Kidney (tissue), 14 donors: Measurements from ENCODE around the gene OXSR1. TPM values are rescaled to one million over a fixed set of nuclear protein-coding genes. Genes with fewer than 3 reads are reported as not detected.

Source experiments
- DNase-seq, 5 donors: peaks; one replicate each; pipeline ENCODE4 v3.0.0-alpha.2; 2013 to 2020
- FAIRE-seq: peaks from 2 replicates; lab custom pipeline; 2012; peaks lifted over from hg19 to GRCh38; lab: Jason Lieb, UNC
- H3K27ac ChIP-seq, 2 donors: one replicate each; pipeline ENCODE4 v1.7.0; 2013; ENCODE audit warnings: low read depth in 2 of 2, low read length in 2 of 2, inconsistent platforms in 1 of 2
- H3K27me3 ChIP-seq: one replicate; pipeline ENCODE4 v1.7.1; 2013; ENCODE audit warnings: low read length, inconsistent platforms; ENCODE audit not compliant: control insufficient read depth, insufficient read depth
- H3K36me3 ChIP-seq, 3 donors: one replicate each; pipeline versions ENCODE4 v1.7.0 to v1.7.1; 2013; ENCODE audit warnings: low read length in 3 of 3, control low read depth in 1 of 3, inconsistent platforms in 1 of 3; ENCODE audit not compliant: insufficient read depth in 3 of 3, control insufficient read depth in 2 of 3
- H3K4me1 ChIP-seq, 3 donors: one replicate each; pipeline versions ENCODE4 v1.7.0 to v1.7.1; 2013; ENCODE audit warnings: low read length in 3 of 3, inconsistent platforms in 1 of 3, low read depth in 1 of 3; ENCODE audit not compliant: control insufficient read depth in 2 of 3, insufficient read depth in 2 of 3
- H3K4me3 ChIP-seq, 3 donors: one replicate each; pipeline versions ENCODE4 v1.7.0 to v1.8.1; 2013; ENCODE audit warnings: low read length in 3 of 3, control low read depth in 1 of 3, inconsistent platforms in 1 of 3
- H3K9ac ChIP-seq, 3 donors: one replicate each; pipeline versions ENCODE4 v1.7.0 to v1.7.1; 2013; ENCODE audit warnings: low read length in 3 of 3, control low read depth in 1 of 3, inconsistent platforms in 1 of 3
- H3K9me3 ChIP-seq, 3 donors: one replicate each; pipeline versions ENCODE4 v1.7.0 to v1.7.1; 2013; ENCODE audit warnings: low read length in 3 of 3, control low read depth in 1 of 3, inconsistent platforms in 1 of 3; ENCODE audit not compliant: control insufficient read depth in 2 of 3, insufficient read depth in 1 of 3
- intact Hi-C: fragments of 100-400 bp; cut with DNase I; formaldehyde crosslinking; loops from one replicate; pipeline ENCODE4 v1.11.1; 2022
- polyA plus RNA-seq: library from polyadenylated mRNA; stranded (reverse); fragments of 350-450 nt; fragmentation: Illumina TruSeq; extraction: RNeasy Lipid Tissue Mini Kit (QIAGEN cat#74804); gene quantifications from one replicate; pipeline ENCODE4 v1.2.3, GENCODE V29; 2014; ENCODE audit warnings: low read depth, low replicate concordance; ENCODE audit not compliant: insufficient read depth
- total RNA-seq: library from RNA; stranded (reverse); fragmentation: NEBNext Ultra II Directional; extraction: Animal tissue kit (Norgen Biotek cat#: 25700); gene quantifications from one replicate; pipeline ENCODE4 v1.2.1, GENCODE V29; 2021
- TF ChIP-seq, protein P1 (sequence below): IDR thresholded peaks from 3 replicates; pipeline ENCODE4 v1.5.1; 2012; ENCODE audit warnings: mild to moderate bottlenecking, moderate library complexity, borderline replicate concordance; ENCODE audit not compliant: insufficient read depth; ENCODE audit errors: extremely low read depth
- donor health status: control.
- donor health status: control.
- donor health status: control.
- donor health status: control.
- donor health status: control.
- donor health status: DM: yes; HTN: yes; CAD: no.
- donor health status: Normal renal cell carcinoma (clear cell type).

OXSR1 gene
- total and polyA plus RNA-seq, 2 donors from 2014 or later: 16.7 to 40.0 TPM

DNA sequence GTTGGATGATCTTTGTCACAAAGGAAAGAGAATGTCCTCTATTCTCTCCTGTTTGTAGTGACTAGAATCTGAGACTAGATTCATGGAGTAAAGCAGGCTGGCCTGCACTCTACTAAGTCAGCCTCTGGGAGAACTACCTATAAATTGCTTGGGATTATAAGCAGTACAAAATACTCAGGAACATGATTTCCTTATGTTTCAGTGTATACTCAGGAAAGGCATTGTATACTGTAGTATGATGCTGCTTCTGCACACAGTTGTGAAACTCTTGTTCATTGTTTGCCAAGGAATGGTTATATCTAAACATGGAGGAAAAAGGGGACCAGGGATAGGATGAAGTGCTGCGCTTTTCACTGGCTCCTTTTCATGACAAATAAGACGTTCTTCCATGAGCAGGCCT, 49.2 kb downstream of the OXSR1 start:
- Histone ChIP-seq H3K36me3 (no peaks in the 10 kb centered on the region), H3K27me3 (no peaks in the 10 kb centered on the region), H3K9ac (no peak overlapping the region), H3K4me1 (no peaks in the 10 kb centered on the region), H3K4me3 (no peak overlapping the region), H3K27ac (no peak overlapping the region), H3K9me3 (no peaks in the 10 kb centered on the region)
- intact Hi-C loops: no loop called here
- TF ChIP-seq, protein P1, sequence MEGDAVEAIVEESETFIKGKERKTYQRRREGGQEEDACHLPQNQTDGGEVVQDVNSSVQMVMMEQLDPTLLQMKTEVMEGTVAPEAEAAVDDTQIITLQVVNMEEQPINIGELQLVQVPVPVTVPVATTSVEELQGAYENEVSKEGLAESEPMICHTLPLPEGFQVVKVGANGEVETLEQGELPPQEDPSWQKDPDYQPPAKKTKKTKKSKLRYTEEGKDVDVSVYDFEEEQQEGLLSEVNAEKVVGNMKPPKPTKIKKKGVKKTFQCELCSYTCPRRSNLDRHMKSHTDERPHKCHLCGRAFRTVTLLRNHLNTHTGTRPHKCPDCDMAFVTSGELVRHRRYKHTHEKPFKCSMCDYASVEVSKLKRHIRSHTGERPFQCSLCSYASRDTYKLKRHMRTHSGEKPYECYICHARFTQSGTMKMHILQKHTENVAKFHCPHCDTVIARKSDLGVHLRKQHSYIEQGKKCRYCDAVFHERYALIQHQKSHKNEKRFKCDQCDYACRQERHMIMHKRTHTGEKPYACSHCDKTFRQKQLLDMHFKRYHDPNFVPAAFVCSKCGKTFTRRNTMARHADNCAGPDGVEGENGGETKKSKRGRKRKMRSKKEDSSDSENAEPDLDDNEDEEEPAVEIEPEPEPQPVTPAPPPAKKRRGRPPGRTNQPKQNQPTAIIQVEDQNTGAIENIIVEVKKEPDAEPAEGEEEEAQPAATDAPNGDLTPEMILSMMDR: no peak
- FAIRE-seq (no peak), DNase-seq (no peak)

DNA sequence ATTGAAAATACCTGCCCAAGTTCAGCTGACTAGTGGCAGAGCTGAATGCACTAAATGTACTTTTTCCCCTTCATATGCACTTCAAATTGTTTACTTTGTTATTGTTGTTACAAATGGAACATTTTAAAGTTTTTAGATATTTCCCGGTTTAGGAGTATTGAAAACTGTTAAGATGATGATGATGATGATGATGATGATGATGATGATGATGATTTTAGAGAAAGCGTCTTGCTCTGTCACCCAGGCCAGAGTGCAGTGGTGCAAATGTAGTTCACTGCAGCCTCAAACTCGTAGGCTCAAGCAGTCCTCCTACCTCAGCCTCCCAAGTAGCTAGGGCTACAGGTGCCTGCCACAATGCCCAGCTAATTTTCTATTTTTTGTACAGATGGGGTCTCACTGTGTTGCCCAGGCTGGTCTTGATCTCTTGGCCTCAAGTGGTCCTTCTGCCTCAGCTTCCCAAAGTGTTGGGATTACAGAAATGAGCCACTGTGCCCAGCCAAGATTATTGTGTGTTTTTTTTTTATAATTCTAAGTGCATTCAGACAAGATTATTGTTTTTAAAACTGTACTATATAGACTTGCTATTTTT, 54.4 kb downstream of the OXSR1 start:
- Histone ChIP-seq H3K4me1 (no peaks in the 10 kb centered on the region), H3K27ac (no peak overlapping the region), H3K9ac (no peak overlapping the region), H3K27me3 (no peaks in the 10 kb centered on the region), H3K36me3 (peaks cover 0 to 5% (median 3%) of the 10 kb centered on the region in 3 donors), H3K9me3 (no peaks in the 10 kb centered on the region), H3K4me3 (no peak overlapping the region)
- intact Hi-C loops: no loop called here
- FAIRE-seq: no peak
- DNase-seq: no peak
- TF ChIP-seq, protein P1: no peak

DNA sequence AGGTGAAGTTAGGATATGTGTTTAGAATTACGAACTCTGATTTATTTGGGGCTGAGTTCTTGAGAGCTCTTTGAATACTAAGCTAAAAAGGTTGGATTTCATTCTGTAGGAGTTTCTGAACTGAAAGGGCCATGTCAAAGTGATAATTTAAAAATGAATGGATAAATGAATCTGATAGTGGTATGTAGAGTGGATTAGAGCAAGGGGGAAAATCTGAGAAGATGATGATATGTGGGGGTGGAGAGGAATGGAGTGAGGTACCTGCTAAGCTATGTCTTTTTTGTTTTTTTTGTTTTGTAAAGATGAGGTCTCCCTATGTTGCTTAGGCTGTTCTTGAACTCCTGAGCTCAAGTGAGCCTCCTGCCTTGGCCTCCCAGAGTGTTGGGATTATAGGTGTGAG, 55.7 kb downstream of the OXSR1 start:
- Histone ChIP-seq H3K9me3 (no peaks in the 10 kb centered on the region), H3K4me3 (no peak overlapping the region), H3K27ac (no peak overlapping the region), H3K27me3 (no peaks in the 10 kb centered on the region), H3K36me3 (peaks cover 3 to 5% (median 4%) of the 10 kb centered on the region in 3 donors), H3K4me1 (no peaks in the 10 kb centered on the region), H3K9ac (no peak overlapping the region)
- intact Hi-C loops: no loop called here
- FAIRE-seq (no peak), DNase-seq (no peak)
- TF ChIP-seq, protein P1: no peak
